Skeletal muscle cell (primary cell): ENCODE measurements around the gene ZNF616.
A peak's percentile ranks its signal among the peaks of the same experiment; 100 is the strongest.
"Not testable (repeated sequence)": the region's sequence is repeated elsewhere in the genome, so short reads cannot be mapped to it uniquely, and the experiment has no call there.

Experiments
- DNase-seq: peaks from one replicate; pipeline ENCODE4 v3.0.0-alpha.2; 2010; ENCODE audit warnings: low read depth
- H3K4me3 ChIP-seq: 2 replicates; pipeline ENCODE4 v1.5.1; 2011; ENCODE audit warnings: low read depth, mild to moderate bottlenecking, control low read depth, low read length, moderate library complexity

Gene ZNF616

GRCh38 chr19:52114691-52115090 lies 25.0 kb downstream of the ZNF616 start:
- no peak for DNase-seq
- no peak overlapping the region for H3K4me3 ChIP-seq

GRCh38 chr19:52112624-52113023 lies 27.1 kb downstream of the ZNF616 start:
- no peak overlapping the region for H3K4me3 ChIP-seq
- no peak for DNase-seq

GRCh38 chr19:52110780-52111179 lies 29.0 kb downstream of the ZNF616 start:
- no peak overlapping the region for H3K4me3 ChIP-seq
- no peak for DNase-seq

GRCh38 chr19:52102782-52103181 lies 37.0 kb downstream of the ZNF616 start:
- H3K4me3 ChIP-seq = no peak overlapping the region

GRCh38 chr19:52101866-52102562 lies 37.7 kb downstream of the ZNF616 start:
- H3K4me3 ChIP-seq = no peak overlapping the region
- DNase-seq = no peak

More at GRCh38 chr19:52102782-52103181, 37.0 kb downstream of the ZNF616 start:
- no peak for DNase-seq

- H3K4me3 ChIP-seq = no peak overlapping the region
- no peak for DNase-seq
These were observed 40.1 kb downstream of the ZNF616 start for GRCh38 chr19:52099497-52100138.

- not testable (repeated sequence) for H3K4me3 ChIP-seq, DNase-seq
These were observed 43.3 kb downstream of the ZNF616 start for GRCh38 chr19:52096416-52096815.

GRCh38 chr19:52095172-52096014 lies 44.3 kb downstream of the ZNF616 start, which contains the start of gene ZNF841:
Gene ZNF841 (minus strand): TSS chr19:52095765. CDS start chr19:52084801, 10,964 bp downstream.
- peak; percentile 87 for DNase-seq
- peak within 1 kb of the TSS; percentile 73 for H3K4me3 ChIP-seq

- H3K4me3 ChIP-seq = peak overlapping the region; percentile 73
- DNase-seq = no peak
These were observed 45.1 kb downstream of the ZNF616 start for GRCh38 chr19:52094526-52095130.

- DNase-seq = peak; percentile 23
These were observed 53.3 kb downstream of the ZNF616 start for GRCh38 chr19:52086481-52086880.

GRCh38 chr19:52070496-52070895 lies 69.2 kb downstream of the ZNF616 start:
- peak; percentile 23 for DNase-seq
- no peak overlapping the region for H3K4me3 ChIP-seq

More at GRCh38 chr19:52086481-52086880, 53.3 kb downstream of the ZNF616 start:
- no peak overlapping the region for H3K4me3 ChIP-seq

GRCh38 chr19:52069653-52070052 lies 70.1 kb downstream of the ZNF616 start:
- no peak overlapping the region for H3K4me3 ChIP-seq
- DNase-seq = no peak

GRCh38 chr19:52066258-52066863 lies 73.4 kb downstream of the ZNF616 start:
- DNase-seq = no peak
- H3K4me3 ChIP-seq = no peak overlapping the region

GRCh38 chr19:52065399-52065798 lies 74.3 kb downstream of the ZNF616 start:
- no peak for DNase-seq
- H3K4me3 ChIP-seq = no peak overlapping the region
